GM12874 (cell line): ENCODE data around the gene APOC3.

Experiments used
- TF ChIP-seq, protein P1 (sequence below): IDR thresholded peaks from 2 replicates; pipeline ENCODE4 v1.5.1; 2011; ENCODE audit warnings: low read depth, mild to moderate bottlenecking, control low read depth, low read length, moderate library complexity; ENCODE audit not compliant: insufficient read depth

The APOC3 gene

DNA sequence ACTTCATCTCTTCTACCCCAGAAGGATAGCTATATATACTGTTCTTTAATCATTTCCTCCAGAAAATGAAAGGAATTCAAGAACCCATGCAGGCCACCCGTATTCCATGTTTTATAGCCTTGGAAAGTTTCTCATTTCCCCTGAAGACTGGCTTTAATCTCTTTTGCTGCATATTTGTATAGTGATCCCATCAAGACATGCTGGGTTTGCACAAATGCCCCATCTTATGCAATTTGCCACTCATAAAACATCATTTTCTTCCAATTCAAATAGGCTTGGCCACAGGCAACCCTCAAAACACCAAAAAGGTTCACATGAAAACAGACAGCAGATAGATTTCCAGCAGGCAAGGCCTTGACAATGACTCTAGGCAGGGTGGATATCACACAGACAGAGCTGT is 36.0 kb downstream of the APOC3 start:
- TF ChIP-seq, protein P1, sequence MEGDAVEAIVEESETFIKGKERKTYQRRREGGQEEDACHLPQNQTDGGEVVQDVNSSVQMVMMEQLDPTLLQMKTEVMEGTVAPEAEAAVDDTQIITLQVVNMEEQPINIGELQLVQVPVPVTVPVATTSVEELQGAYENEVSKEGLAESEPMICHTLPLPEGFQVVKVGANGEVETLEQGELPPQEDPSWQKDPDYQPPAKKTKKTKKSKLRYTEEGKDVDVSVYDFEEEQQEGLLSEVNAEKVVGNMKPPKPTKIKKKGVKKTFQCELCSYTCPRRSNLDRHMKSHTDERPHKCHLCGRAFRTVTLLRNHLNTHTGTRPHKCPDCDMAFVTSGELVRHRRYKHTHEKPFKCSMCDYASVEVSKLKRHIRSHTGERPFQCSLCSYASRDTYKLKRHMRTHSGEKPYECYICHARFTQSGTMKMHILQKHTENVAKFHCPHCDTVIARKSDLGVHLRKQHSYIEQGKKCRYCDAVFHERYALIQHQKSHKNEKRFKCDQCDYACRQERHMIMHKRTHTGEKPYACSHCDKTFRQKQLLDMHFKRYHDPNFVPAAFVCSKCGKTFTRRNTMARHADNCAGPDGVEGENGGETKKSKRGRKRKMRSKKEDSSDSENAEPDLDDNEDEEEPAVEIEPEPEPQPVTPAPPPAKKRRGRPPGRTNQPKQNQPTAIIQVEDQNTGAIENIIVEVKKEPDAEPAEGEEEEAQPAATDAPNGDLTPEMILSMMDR: no peak

GRCh38 chr11:116866804-116867455 is 37.2 kb downstream of the APOC3 start:
- TF ChIP-seq, protein P1: no peak

DNA sequence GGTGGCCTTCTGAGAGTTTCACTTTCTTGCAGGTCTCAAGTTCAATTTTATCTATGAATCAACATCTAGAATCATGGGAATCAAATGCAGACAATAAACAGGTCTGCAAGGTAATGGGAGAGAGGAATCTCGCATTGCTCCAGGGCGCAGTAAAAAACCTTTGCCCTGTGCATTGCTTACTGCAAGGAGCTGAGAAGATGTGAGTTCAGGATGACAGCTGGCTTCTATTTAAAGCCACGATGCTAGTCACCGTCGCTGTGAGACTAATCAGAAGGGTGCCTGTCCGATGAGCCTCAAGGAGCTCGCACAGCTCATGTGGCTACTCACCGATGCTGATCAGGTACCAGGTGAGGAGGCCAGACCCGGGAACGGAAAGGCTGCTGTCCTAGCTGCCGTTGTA is 37.9 kb downstream of the APOC3 start:
- TF ChIP-seq, protein P1: no peak

GRCh38 chr11:116868066-116868465 is 38.4 kb downstream of the APOC3 start:
- TF ChIP-seq, protein P1: no peak

- TF ChIP-seq, protein P1: no peak
Measured at GRCh38 chr11:116869610-116870009, 39.9 kb downstream of the APOC3 start.

- TF ChIP-seq, protein P1: no peak
Measured at GRCh38 chr11:116870054-116870453, 40.3 kb downstream of the APOC3 start.

DNA sequence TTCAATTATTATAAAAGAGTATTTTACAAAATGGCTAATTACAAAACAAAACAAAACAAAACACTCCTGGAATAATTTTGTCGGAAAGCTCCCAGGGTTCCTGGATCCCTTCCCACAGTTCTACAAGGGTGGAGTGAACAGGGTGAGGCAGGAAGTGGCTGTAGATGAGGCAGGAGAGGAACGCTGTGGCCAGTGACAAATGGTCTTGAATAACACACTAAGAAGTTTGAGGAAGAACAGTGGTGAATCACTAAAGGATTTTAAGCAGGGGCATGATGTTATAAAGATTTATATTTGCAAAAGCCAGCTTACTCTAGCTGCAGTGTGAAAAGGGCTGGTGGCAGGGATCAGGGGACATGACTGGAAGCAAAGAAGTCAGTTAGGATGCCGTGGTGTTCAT is 41.5 kb downstream of the APOC3 start:
- TF ChIP-seq, protein P1: no peak
